Upper lobe of left lung (tissue), 4 donors: ENCODE measurements around the gene SYNM.

Source experiments
- EP300 ChIP-seq, 4 donors: sonication (generic); formaldehyde crosslinking; IDR thresholded peaks; one replicate each; pipeline ENCODE4 v1.5.1; 2017; ENCODE audit warnings: antibody characterized with exemption in 4 of 4, control low read depth in 2 of 4
- POLR2A ChIP-seq, 4 donors: fragments of 450-650 bp; IDR thresholded peaks; one replicate each; pipeline ENCODE4 v1.5.1; 2016 to 2017; ENCODE audit warnings: antibody characterized with exemption in 4 of 4, mild to moderate bottlenecking in 2 of 4
- POLR2AphosphoS5 ChIP-seq, 2 donors: sonication (generic); formaldehyde crosslinking; IDR thresholded peaks; one replicate each; pipeline ENCODE4 v1.5.1; 2017; ENCODE audit warnings: antibody characterized with exemption in 2 of 2
- TF ChIP-seq, protein P1 (sequence below), 6 experiments: fragments of 450-650 bp in 4 of 6; fragments of 200-600 bp in 2 of 6; sonication (generic) in 2 of 6; IDR thresholded peaks; one replicate each; pipeline ENCODE4 v1.5.1; 2016 to 2019; ENCODE audit warnings: antibody characterized with exemption in 6 of 6

DNA sequence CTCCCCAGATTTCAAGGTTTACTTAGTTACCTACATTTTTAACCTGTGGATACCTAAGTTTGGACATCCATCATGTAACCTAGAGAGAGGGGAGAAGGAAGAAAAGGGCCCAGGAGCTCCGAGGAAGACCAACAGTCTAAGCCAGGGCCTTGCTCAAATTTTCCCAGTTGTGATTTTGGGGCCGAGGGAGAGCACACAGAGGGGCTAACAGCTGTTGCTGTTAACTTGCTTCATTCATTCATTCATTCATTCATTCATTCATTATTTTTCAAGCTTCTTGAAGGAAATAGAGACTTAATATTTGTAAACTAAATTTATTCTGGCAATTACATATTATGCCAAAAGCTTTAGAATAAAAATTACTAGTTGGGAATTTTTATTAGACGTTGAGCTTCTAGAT is 22.9 kb downstream of the SYNM start:
- TF ChIP-seq, protein P1, sequence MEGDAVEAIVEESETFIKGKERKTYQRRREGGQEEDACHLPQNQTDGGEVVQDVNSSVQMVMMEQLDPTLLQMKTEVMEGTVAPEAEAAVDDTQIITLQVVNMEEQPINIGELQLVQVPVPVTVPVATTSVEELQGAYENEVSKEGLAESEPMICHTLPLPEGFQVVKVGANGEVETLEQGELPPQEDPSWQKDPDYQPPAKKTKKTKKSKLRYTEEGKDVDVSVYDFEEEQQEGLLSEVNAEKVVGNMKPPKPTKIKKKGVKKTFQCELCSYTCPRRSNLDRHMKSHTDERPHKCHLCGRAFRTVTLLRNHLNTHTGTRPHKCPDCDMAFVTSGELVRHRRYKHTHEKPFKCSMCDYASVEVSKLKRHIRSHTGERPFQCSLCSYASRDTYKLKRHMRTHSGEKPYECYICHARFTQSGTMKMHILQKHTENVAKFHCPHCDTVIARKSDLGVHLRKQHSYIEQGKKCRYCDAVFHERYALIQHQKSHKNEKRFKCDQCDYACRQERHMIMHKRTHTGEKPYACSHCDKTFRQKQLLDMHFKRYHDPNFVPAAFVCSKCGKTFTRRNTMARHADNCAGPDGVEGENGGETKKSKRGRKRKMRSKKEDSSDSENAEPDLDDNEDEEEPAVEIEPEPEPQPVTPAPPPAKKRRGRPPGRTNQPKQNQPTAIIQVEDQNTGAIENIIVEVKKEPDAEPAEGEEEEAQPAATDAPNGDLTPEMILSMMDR (IDR thresholded peaks at IDR 0.05), result no peak
- TF ChIP-seq POLR2A (IDR thresholded peaks at IDR 0.05) (no peak), EP300 (IDR thresholded peaks at IDR 0.05) (no peak), POLR2AphosphoS5 (IDR thresholded peaks at IDR 0.05) (no peak)
